HepG2 (cell line): ENCODE data around the gene NKPD1. TPM values are rescaled to one million over a fixed set of nuclear protein-coding genes. Genes with fewer than 3 reads are reported as not detected.

Source experiments
- GTF3A ChIP-seq: sonication (generic); formaldehyde crosslinking; conservative IDR thresholded peaks from 2 replicates; pipeline ENCODE4 v1.4.0; 2020; ENCODE audit warnings: mild to moderate bottlenecking, missing genetic modification reagents
- MAFG ChIP-seq: sonication (generic); formaldehyde crosslinking; IDR thresholded peaks from 2 replicates; pipeline ENCODE4 v1.5.1; 2020; ENCODE audit warnings: mild to moderate bottlenecking, missing genetic modification reagents
- MLXIP ChIP-seq: sonication (generic); formaldehyde crosslinking; IDR thresholded peaks from 2 replicates; pipeline ENCODE4 v1.9.0; 2021; ENCODE audit warnings: missing genetic modification reagents, borderline replicate concordance
- RFX5 ChIP-seq: IDR thresholded peaks from 2 replicates; pipeline ENCODE4 v1.6.1; 2011; ENCODE audit warnings: low read depth, low read length, improper control_type of control experiment
- SKIL ChIP-seq: sonication (generic); formaldehyde crosslinking; IDR thresholded peaks from 2 replicates; pipeline ENCODE4 v1.8.0; 2022; ENCODE audit warnings: missing genetic modification reagents, mild to moderate bottlenecking, moderate library complexity, borderline replicate concordance
- SRY ChIP-seq: sonication (generic); formaldehyde crosslinking; IDR thresholded peaks from 2 replicates; pipeline ENCODE4 v1.8.0; 2022; ENCODE audit warnings: mild to moderate bottlenecking, missing genetic modification reagents
- ZBTB14 ChIP-seq: sonication (generic); formaldehyde crosslinking; IDR thresholded peaks from 2 replicates; pipeline ENCODE4 v1.4.0; 2020; ENCODE audit warnings: missing genetic modification reagents
- ZFP82 ChIP-seq: sonication (generic); formaldehyde crosslinking; IDR thresholded peaks from 2 replicates; pipeline ENCODE4 v1.5.1; 2020; ENCODE audit warnings: mild to moderate bottlenecking, missing genetic modification reagents, borderline replicate concordance
- ZNF160 ChIP-seq: sonication (generic); formaldehyde crosslinking; IDR thresholded peaks from 2 replicates; pipeline ENCODE4 v1.8.0; 2022; ENCODE audit warnings: mild to moderate bottlenecking, inconsistent platforms, missing genetic modification reagents
- ZNF451 ChIP-seq: sonication (generic); formaldehyde crosslinking; IDR thresholded peaks from 2 replicates; pipeline ENCODE4 v1.5.0; 2020; ENCODE audit warnings: mild to moderate bottlenecking, missing genetic modification reagents
- ZNF746 ChIP-seq: sonication (generic); formaldehyde crosslinking; IDR thresholded peaks from 2 replicates; pipeline ENCODE4 v1.8.0; 2022; ENCODE audit warnings: mild to moderate bottlenecking, missing genetic modification reagents
- ZNF761 ChIP-seq: sonication (generic); formaldehyde crosslinking; conservative IDR thresholded peaks from 2 replicates; pipeline ENCODE4 v1.4.0; 2020; ENCODE audit warnings: mild to moderate bottlenecking, missing genetic modification reagents
- ZNF839 ChIP-seq: sonication (generic); formaldehyde crosslinking; IDR thresholded peaks from 2 replicates; pipeline ENCODE4 v1.4.0; 2020; ENCODE audit warnings: missing genetic modification reagents, mild to moderate bottlenecking, borderline replicate concordance
- polyA plus RNA-seq, 8 experiments: library from polyadenylated mRNA; depleted of rRNA in 3 of 8; stranded (reverse) in 7 of 8; unstranded in 1 of 8; fragments of >200 nt; fragmentation: Illumina TruSeq in 4 of 8; extraction: Trizol in 4 of 8; gene quantifications; 2 replicates each; pipeline versions ENCODE4 v1.2.1 to v1.2.3, GENCODE V29; 2011 to 2016; ENCODE audit warnings: low read depth in 4 of 8, missing spikeins in 1 of 8, mixed read lengths in 1 of 8; ENCODE audit not compliant: insufficient read depth in 1 of 8
- total RNA-seq, 5 experiments: library from RNA; depleted of rRNA; stranded (reverse); fragments of >200 nt; fragmentation: Illumina TruSeq; extraction: Trizol; gene quantifications; 2 replicates each; pipeline ENCODE4 v1.2.3, GENCODE V29; 2016; ENCODE audit warnings: low read depth in 1 of 5
- TF ChIP-seq, protein P1 (sequence below): sonication (generic); formaldehyde crosslinking; IDR thresholded peaks from 2 replicates; pipeline ENCODE4 v1.9.0; 2021; ENCODE audit warnings: missing genetic modification reagents, mild to moderate bottlenecking, borderline replicate concordance
- TF ChIP-seq, protein P2 (sequence below): sonication (generic); formaldehyde crosslinking; IDR thresholded peaks from 2 replicates; pipeline ENCODE4 v1.4.0; 2020; ENCODE audit warnings: missing genetic modification reagents
- TF ChIP-seq, protein P3 (sequence below): sonication (generic); formaldehyde crosslinking; IDR thresholded peaks from 2 replicates; pipeline ENCODE4 v1.4.0; 2020; ENCODE audit warnings: missing genetic modification reagents, borderline replicate concordance

Gene NKPD1
- total and polyA plus RNA-seq, 2 of the 13 experiments (the other 11 are each of a cell fraction or from before 2014, with no cell fraction given): 0.03 TPM; not detected in 1

DNA sequence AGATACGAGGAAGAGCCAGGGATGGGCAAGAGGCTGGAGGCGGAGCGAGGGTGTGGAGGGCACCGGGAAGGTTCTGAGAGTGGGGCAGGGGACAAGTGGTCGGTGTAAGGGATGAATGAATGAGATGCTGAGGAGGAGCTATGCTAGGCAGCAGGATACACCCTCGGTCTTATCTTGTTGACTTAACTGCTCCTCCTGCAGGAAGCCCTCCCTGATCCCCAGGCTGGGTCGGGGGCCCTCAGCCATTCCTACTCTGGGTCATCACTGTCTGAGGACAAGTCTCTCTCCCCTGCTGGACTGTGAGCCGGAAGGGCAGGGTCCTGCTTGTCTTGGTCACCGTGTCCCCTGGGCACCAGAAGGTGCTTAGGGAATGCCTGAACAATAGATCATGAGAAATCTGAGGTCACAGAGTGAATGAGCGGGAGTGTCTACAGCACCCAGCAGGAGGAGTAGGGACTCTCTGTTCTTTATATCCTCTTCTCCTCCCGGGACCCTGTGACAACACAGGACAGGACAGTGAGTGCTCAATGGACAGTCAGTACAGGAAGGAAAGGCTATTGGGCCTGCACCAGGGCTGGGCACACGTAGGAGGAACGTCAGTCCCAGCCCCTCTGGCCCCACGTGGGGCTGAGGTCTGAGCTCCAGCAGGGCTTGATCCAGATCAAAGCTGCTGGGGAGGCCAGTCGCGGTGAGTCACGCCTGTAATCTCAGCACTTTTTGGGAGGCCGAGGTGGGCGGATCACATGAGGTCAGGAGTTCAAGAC lies 6.5 kb downstream of the NKPD1 start (continued):
- TF ChIP-seq, protein P1, sequence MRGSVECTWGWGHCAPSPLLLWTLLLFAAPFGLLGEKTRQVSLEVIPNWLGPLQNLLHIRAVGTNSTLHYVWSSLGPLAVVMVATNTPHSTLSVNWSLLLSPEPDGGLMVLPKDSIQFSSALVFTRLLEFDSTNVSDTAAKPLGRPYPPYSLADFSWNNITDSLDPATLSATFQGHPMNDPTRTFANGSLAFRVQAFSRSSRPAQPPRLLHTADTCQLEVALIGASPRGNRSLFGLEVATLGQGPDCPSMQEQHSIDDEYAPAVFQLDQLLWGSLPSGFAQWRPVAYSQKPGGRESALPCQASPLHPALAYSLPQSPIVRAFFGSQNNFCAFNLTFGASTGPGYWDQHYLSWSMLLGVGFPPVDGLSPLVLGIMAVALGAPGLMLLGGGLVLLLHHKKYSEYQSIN (CRISPR knock-in tag): no peak
- TF ChIP-seq ZNF761 (peak; percentile 23; the same call in 1 of the 2 replicates), ZFP82 (CRISPR knock-in tag) (no peak), RFX5 (peak; percentile 37), ZNF451 (no peak), GTF3A (no peak), MAFG (CRISPR knock-in tag) (no peak), ZBTB14 (CRISPR knock-in tag) (no peak), ZNF839 (CRISPR knock-in tag) (0 out of 2 replicates have a peak, but pooled peaks have one; percentile 26), ZNF160 (CRISPR knock-in tag) (no peak), MLXIP (CRISPR knock-in tag) (no peak), SRY (CRISPR knock-in tag) (no peak), ZNF746 (CRISPR knock-in tag) (no peak), SKIL (CRISPR knock-in tag) (peak; percentile 75; the same call in 1 of the 2 replicates)
- TF ChIP-seq, protein P2, sequence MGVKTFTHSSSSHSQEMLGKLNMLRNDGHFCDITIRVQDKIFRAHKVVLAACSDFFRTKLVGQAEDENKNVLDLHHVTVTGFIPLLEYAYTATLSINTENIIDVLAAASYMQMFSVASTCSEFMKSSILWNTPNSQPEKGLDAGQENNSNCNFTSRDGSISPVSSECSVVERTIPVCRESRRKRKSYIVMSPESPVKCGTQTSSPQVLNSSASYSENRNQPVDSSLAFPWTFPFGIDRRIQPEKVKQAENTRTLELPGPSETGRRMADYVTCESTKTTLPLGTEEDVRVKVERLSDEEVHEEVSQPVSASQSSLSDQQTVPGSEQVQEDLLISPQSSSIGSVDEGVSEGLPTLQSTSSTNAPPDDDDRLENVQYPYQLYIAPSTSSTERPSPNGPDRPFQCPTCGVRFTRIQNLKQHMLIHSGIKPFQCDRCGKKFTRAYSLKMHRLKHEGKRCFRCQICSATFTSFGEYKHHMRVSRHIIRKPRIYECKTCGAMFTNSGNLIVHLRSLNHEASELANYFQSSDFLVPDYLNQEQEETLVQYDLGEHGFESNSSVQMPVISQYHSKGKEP (CRISPR knock-in tag): no peak
- TF ChIP-seq, protein P3, sequence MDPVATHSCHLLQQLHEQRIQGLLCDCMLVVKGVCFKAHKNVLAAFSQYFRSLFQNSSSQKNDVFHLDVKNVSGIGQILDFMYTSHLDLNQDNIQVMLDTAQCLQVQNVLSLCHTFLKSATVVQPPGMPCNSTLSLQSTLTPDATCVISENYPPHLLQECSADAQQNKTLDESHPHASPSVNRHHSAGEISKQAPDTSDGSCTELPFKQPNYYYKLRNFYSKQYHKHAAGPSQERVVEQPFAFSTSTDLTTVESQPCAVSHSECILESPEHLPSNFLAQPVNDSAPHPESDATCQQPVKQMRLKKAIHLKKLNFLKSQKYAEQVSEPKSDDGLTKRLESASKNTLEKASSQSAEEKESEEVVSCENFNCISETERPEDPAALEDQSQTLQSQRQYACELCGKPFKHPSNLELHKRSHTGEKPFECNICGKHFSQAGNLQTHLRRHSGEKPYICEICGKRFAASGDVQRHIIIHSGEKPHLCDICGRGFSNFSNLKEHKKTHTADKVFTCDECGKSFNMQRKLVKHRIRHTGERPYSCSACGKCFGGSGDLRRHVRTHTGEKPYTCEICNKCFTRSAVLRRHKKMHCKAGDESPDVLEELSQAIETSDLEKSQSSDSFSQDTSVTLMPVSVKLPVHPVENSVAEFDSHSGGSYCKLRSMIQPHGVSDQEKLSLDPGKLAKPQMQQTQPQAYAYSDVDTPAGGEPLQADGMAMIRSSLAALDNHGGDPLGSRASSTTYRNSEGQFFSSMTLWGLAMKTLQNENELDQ (CRISPR knock-in tag): no peak
